Activated T-cell treated with anti-CD3 and anti-CD28 coated beads, Interleukin-2, amount 50 U/mL, for 4 hours (primary cell): ENCODE results near the gene BTK. TPM values are rescaled to one million over a fixed set of nuclear protein-coding genes. Genes with fewer than 3 reads are reported as not detected.
"Not testable (repeated sequence)": the region's sequence is repeated elsewhere in the genome, so short reads cannot be mapped to it uniquely, and the experiment has no call there.

ENCODE experiments used
- ATAC-seq, 2 donors: fragments of 200-7000 bp; cut with Tn5 transposase; one replicate each; pipeline ENCODE4 v1.10.0; 2021
- DNase-seq: peaks from one replicate; pipeline ENCODE4 v3.0.0-alpha.2; 2020
- H3K27me3 Mint-ChIP-seq: one replicate; pipeline ENCODE4 v1.8.0; 2021; ENCODE audit warnings: low read depth, mixed read lengths
- H3K36me3 Mint-ChIP-seq: one replicate; pipeline ENCODE4 v1.8.0; 2022; ENCODE audit warnings: mixed read lengths; ENCODE audit not compliant: insufficient read depth
- H3K4me1 Mint-ChIP-seq: one replicate; pipeline ENCODE4 v1.8.0; 2021; ENCODE audit warnings: low read depth, mixed read lengths
- H3K4me3 Mint-ChIP-seq: one replicate; pipeline ENCODE4 v1.8.0; 2021; ENCODE audit warnings: mild to moderate bottlenecking, moderate library complexity, mixed read lengths
- H3K9me3 Mint-ChIP-seq: one replicate; pipeline ENCODE4 v1.8.0; 2021; ENCODE audit warnings: mixed read lengths
- total RNA-seq, 3 donors: library from RNA; stranded (reverse); gene quantifications; one replicate each; pipeline ENCODE4 v1.2.1, GENCODE V29; 2021

Gene BTK
- total RNA-seq, 3 donors from 2014 or later = 0.61 to 3.4 (median 2.3) TPM

DNA sequence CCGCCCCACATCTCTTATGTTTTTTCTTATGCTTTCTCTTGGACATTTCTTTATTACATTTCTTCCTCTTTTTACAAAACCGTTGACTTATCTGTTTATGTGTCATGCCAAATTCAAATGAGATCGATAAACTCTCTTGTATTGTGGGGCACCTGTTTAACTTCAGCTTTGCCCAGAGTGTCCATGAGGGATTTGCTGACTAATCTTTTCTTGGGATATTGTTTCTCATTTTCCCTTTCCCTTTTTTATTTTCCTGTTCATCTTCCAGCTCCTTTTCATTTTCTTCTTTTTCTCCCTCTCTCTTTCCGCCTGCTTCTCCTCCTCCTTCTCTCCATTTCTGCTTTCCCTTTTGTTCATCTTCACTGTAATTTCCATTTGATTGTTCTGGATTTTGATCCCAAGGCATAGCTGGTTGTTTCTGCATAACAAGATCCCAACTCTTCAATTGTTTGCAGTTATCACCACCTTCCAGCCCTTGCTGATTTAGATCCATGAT, 48.2 kb downstream of the BTK start:
- Mint-ChIP-seq H3K4me1 (peaks cover 2% of the 10 kb centered on the region), H3K4me3 (no peak overlapping the region), H3K27me3 (no peaks in the 10 kb centered on the region), H3K36me3 (peaks cover 2% of the 10 kb centered on the region), H3K9me3 (peaks cover 4% of the 10 kb centered on the region)
- DNase-seq (no peak), ATAC-seq (no peak)

DNA sequence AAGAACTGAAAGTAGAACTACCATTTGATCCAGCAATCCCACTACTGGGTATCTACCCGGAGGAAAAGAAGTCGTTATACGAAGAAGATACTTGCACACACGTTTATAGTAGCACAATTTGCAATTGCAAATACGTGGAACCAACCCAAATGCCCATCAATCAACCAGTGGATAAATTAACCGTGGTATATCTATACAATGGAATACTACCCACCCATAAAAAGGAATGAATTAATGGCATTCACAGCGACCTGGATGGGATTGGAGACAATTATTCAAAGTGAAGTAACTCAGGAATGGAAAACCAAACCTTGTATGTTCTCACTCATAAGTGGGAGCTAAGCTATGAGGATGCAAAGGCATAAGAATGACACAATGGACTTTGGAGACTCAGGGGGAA, 51.7 kb downstream of the BTK start:
- ATAC-seq, H3K4me1 Mint-ChIP-seq, H3K9me3 Mint-ChIP-seq, H3K36me3 Mint-ChIP-seq, DNase-seq, H3K27me3 Mint-ChIP-seq, H3K4me3 Mint-ChIP-seq: not testable (repeated sequence)

DNA sequence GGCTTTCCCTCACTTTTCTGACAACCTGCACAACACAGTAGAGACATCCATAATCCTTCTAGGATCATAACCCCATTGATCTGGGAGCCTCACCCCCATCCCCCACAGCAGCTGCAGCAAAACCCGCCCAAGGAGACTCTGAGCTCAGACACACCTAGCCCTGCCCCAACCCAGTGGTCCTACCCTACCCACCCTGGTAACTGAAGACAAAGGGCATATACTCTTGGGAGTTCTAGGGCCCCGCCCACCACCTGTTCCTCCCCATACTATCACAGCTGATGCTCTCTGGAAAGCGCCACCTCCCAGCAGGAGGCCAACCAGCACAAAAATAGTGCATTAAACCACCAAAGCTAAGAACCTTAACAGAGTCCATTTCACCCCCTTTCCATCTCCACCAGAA, 59.4 kb downstream of the BTK start:
- H3K4me3 Mint-ChIP-seq, H3K27me3 Mint-ChIP-seq, DNase-seq, H3K9me3 Mint-ChIP-seq, H3K4me1 Mint-ChIP-seq, ATAC-seq, H3K36me3 Mint-ChIP-seq: not testable (repeated sequence)

DNA sequence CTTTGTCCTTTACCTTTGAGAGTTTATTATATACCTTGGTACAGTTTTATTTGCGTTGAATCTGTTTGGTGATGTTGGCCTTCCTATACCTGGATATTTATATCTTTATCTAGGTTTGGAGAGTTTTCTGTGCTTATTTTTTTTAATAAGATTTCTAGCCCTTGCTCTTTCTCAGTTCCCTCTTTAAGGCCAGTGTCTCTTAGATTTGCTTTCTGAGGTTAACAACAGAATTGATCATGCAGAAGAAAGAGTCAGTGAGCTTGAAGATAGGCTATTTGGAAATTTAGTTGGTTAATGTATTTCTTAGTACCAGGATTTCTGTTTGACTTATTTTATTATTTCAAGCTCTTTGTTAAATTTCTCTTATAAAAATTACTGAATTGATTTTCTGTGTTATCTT, 82.2 kb downstream of the BTK start:
- ATAC-seq = no peak
- Mint-ChIP-seq H3K27me3 (no peaks in the 10 kb centered on the region), H3K9me3 (no peaks in the 10 kb centered on the region), H3K4me3 (no peak overlapping the region), H3K4me1 (no peaks in the 10 kb centered on the region), H3K36me3 (no peaks in the 10 kb centered on the region)
- DNase-seq = no peak

Other genes with a start within 250 kb of the BTK start
- gene DRP2, start 166.4 kb downstream of the BTK start, total RNA-seq = under 1 TPM; 0.30 to 0.66 (median 0.42) TPM
- gene TAF7L, start 94.9 kb downstream of the BTK start, total RNA-seq = under 1 TPM; 0.13 to 0.22 (median 0.15) TPM
- 10 to 100 TPM; 40.5 to 45.5 (median 42.3) TPM for gene TIMM8A, start 37.4 kb downstream of the BTK start, total RNA-seq
- 100 to 1,000 TPM; 451 to 525 (median 514) TPM for gene RPL36A, start 4.8 kb upstream of the BTK start, total RNA-seq
- 10 to 100 TPM; 49.6 to 70.8 (median 62.4) TPM for gene GLA, start 21.7 kb upstream of the BTK start, total RNA-seq
- 10 to 100 TPM; 25.3 to 28.7 (median 26.5) TPM for gene HNRNPH2, start 22.0 kb upstream of the BTK start, total RNA-seq
- 1 to 10 TPM; 2.7 to 4.6 (median 3.6) TPM for gene ARMCX4, start 99.3 kb upstream of the BTK start, total RNA-seq
- gene ARMCX1, start 164.4 kb upstream of the BTK start, total RNA-seq = 1 to 10 TPM; 1.2 to 4.8 (median 3.5) TPM
- 10 to 100 TPM; 53.1 to 60.5 (median 53.4) TPM for gene ARMCX6, start 231.8 kb upstream of the BTK start, total RNA-seq
- 10 to 100 TPM; 31.2 to 38.4 (median 32.0) TPM for gene ARMCX3, start 237.0 kb upstream of the BTK start, total RNA-seq